Activated T-cell treated with anti-CD3 and anti-CD28 coated beads for 48 hours (primary cell): Measurements from ENCODE around the gene NEK7.

Experiments
- DNase-seq: peaks from one replicate; pipeline ENCODE4 v3.0.0-alpha.2; 2020; ENCODE audit warnings: low read depth

NEK7 gene

GRCh38 chr1:198143797-198144196 is 13.0 kb upstream of the NEK7 start:
- DNase-seq, result no peak

DNA sequence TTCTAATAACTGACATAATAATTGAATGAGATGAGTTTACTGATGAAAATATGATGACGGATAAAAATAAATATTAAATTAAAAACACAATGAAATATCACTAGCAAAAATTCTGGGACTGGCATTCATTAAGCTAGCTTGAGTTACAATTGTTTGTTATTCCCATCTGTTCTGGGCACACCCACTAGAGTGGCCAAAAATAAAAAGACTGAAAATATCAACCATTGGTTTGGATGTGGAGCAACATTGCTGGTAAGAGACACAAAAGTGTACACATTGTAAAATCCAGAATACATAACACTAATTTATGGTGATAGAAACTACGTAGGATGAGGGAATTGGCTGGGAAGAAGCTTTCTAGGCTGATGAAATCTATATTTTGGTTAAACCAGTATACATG is 9.6 kb upstream of the NEK7 start:
- DNase-seq, result no peak

GRCh38 chr1:198150369-198150768 is 6.4 kb upstream of the NEK7 start:
- DNase-seq, result no peak

GRCh38 chr1:198151688-198152087 is 5.1 kb upstream of the NEK7 start:
- DNase-seq, result no peak

GRCh38 chr1:198153103-198153502 is 3.7 kb upstream of the NEK7 start:
- no peak for DNase-seq

- DNase-seq, result no peak
Observed at GRCh38 chr1:198153804-198154203, 3.0 kb upstream of the NEK7 start.

DNA sequence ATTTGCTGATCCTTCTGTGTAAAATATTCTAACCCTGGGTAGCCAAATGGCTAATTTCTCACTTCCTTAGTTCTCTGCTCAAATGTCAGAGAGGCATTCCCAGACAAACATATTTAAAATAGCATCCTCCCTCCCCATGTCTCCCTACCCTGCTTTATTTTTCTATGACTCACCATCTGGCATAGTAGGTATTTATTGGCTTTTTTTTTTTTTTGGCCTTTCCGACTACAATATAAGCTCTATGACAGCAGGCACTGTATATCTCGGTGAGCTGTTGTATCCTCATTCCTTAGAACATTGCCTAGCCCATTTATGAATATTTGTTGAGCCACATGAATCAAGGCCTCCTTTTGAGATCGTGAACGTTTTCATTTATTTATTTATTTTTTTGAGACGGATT is 1.5 kb upstream of the NEK7 start:
- DNase-seq, result no peak

- DNase-seq, result peak; percentile 60
Observed at GRCh38 chr1:198156111-198156744, 570 bp upstream of the NEK7 start.

DNA sequence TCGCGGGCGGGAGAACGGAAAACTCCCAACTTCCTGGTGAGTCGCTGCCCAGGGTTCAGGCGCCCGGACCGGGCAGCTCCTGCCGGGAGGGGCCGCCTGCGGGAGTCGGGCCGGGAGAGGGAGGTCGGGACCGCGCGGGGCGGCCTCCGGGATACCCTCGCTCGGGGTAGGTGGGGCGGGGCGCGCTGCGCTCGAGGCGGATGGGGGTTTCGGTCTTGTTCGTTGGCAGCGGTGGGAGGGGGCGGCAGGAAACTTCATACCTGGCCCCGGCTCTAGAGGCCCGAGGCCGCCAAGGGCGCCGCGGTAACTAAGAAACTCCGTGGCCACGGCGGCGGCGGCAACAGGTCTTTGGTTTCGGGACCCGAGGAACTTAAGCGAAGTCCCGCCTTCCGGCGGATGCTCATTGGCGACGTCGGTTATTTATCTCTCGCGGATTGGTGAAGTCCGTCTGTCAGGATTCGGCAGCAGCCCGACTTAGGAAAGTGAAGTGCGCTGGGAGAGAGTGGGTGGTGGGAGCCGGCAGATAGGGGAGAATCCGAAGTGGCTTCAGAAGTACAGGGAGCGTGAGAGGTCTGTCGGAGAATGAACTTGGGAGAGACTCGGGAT is 546 bp downstream of the NEK7 start:
- peak; percentile 74 for DNase-seq

DNA sequence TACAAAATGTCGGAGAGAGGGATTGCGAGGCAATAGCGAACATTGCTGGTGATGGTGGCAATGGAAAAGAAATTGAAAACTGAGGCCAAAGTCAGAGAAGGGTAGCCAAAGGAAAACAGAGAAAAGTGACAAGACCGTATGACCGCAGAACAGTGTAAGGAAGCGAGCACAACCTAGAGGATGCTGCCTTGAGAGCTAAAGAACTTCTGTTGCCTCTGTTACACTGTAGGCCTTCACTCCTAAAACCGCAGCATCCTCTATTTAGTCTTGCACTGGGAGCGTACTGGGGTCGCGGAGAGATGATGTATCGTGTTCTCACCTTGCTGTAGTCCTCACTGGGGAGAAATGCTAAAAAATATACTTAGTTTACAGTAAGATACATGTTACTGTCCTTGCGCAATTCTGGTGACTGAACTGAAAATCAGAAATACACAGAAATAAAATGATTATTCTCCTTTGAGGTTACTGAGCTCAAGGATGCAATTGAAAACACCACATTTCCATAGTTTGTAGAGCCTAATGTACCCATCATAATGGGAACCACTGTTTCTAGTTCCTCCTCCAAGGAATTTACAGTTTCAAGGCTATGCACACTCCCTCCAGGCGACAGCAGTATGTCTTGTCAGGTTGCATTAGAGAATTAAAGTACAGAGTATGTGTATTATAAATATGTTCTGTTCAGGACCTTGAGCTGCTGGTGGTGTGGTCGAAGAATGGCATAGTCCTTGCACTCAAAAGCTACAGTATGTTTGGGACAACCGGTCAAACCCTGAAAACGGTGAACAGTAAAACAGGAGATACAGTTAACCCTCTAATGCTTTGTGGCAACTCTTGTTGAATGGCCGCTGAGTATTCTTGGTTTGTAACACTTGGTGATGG is 1.3 kb downstream of the NEK7 start:
- DNase-seq, result no peak

- DNase-seq, result peak; percentile 84
Observed at GRCh38 chr1:198158735-198159589, 2.2 kb downstream of the NEK7 start.

DNA sequence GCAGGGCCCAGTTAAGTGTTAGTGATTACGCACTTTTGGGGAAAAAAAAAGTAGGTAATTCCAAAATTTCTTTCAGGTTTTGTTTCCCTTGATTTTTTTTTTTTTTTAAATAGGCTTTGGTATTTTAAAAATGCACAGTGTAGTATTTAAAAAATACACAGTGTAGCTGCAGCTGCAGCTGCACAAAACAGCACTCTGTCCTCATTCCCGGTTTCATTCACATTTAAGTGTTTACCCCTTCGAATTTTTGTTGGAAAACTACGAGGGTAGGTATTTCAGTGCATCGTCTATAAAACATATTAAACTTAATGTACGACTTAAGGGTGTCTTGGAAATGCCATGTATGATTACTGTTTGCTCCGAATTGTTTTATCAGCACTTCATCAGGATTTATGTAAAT is 3.4 kb downstream of the NEK7 start:
- no peak for DNase-seq

- no peak for DNase-seq
Observed at GRCh38 chr1:198160946-198161614, 4.3 kb downstream of the NEK7 start.

DNA sequence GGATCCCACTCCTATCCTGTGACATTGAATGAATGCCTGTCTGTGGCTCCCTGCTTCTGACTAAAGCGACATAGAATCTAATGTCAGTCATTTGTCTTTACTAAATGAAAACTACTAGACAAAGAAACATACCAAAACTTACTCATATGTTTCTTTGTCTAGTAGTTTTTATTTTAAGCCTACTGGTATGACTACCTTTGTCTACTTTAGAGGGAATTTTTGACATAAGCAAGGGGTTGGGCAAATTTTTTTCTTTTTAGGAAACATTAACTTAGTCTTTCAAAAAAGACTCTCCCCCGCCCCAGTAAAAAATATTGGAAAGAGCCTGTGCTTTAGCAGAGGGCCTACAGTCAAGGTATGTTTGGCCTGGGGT is 4.9 kb downstream of the NEK7 start:
- no peak for DNase-seq

GRCh38 chr1:198162091-198162767 is 5.4 kb downstream of the NEK7 start:
- DNase-seq, result no peak

GRCh38 chr1:198165927-198166647 is 9.3 kb downstream of the NEK7 start:
- DNase-seq, result no peak

GRCh38 chr1:198166900-198167299 is 10.1 kb downstream of the NEK7 start:
- no peak for DNase-seq

DNA sequence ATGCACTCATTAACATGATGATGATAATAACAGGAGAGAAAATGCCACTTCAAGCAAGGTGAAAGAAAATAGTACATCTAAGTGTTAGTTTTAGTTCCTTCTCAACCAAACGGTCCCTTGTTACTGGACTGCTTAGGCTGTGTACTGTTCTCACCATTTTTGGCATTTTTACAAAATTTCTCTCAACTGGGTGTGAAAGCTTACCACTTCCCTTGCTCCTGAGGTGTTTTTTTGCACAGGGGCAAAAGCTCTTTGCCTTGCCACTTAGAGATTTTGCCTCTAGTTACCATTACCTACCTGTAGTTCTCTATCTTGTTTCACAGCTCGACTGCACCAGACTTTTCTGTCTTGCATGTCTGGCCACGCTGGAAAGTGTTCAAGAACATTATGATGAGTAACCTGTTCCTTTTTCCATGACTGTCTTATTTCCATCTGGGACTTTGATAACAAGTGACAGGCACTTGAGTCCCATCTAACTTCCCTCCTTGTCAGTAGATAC is 10.7 kb downstream of the NEK7 start:
- no peak for DNase-seq

DNA sequence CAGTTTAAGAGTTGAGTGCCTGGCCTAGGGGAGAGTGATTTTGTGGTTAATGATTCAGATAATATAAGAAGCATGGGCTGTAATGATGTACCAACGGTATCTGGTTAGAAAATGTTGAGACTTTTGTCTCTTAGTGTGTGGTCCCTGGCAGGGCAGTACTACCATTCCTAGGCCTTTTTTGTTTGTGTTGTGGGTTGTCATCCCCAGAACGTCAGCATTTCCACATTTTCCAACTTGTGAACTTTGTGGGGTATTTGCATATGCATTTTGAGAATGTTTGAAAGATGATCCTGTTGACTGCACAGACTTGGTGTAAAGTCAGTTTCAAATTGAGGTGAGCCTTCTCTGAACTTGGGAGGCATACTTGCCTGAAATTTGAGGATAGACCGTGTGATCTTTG is 11.4 kb downstream of the NEK7 start:
- no peak for DNase-seq

- DNase-seq, result no peak
Observed at GRCh38 chr1:198169672-198170071, 12.9 kb downstream of the NEK7 start.
